NK-92 treated with Interleukin-12 subunit alpha and Interleukin-12 subunit beta, amount 100 ng/mL, for 24 hours (cell line): ENCODE data around the gene PRR5L.

Source experiments
- DNase-seq: peaks from one replicate; lab custom pipeline; 2025; lab: John Stamatoyannopoulos, UW

The PRR5L gene

DNA sequence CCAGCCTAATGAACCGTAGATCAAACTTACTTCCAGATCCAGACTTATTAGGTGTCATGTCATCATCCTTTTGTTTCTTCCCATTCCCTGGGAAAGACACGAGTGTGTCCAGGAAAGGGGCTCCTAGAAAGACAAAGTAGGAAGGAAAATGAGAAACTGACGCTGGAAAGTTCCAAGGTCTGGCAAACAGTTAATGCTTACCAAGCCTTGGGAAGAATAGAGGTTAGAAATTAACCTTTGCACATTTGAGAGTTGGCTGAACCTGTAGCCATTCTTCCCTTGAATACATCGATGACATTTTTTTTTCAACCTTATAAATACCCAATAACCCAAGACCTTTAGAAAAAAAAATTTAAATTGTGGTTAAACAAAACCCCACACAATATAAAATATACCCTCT, 136.7 kb downstream of the PRR5L start:
- DNase-seq, result no peak

DNA sequence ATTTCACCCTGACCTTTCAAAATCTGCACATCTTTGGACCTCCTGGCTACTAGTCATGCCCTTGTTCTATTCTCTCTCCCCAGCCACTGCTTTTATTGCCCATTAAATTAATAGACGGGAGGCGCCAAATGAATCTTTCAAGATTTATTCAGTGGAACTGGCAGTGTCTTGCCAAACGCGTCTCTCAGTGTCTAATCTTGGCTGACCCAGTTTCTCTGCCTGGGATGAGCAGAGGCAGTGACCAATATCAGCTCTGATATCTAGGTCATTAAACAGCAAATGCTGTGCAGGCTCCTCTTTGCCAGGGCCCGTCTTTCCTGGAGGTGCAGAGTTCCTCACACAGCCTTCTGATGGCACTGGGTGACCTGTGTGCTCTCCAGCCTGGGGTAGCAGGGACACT, 140.0 kb downstream of the PRR5L start:
- no peak for DNase-seq

DNA sequence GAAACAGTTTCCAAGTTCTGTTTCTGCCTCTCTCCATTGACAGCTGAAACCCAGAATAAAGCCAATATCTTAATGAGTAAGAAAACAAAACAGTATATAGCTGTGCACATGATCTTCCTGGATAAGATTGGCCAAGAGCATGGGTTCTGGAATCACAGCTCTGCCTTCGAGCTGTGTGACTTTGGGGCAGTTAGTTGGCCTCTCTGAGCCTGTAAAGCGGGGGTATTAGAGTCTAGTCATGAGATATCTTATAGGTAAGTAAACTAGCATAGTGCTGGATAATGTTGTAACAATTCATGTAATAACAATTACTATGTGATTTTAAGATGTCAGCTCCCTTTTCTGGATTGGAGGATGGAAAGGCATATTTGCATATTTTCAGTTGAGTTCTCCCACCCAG, 140.5 kb downstream of the PRR5L start:
- DNase-seq, result no peak

DNA sequence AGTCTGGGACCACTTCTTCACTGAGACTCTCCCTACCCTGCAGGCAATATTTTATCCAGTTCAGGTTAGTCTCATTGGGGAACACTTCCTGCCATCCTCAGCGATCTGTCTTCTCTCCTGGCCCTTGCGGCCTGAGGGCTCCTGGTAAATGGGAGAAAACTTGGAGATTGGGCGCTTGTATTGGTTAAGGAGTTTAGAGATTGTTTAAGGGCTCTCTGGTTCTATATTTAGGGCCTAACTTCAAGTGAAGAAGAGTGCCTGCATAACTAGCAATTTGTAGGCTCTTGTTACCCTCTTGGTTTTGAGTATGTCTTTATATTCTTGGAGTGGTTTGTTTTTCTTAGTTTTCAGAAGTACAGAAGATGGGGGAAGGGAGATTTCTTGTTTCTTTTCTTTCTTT, 141.3 kb downstream of the PRR5L start:
- DNase-seq, result no peak

DNA sequence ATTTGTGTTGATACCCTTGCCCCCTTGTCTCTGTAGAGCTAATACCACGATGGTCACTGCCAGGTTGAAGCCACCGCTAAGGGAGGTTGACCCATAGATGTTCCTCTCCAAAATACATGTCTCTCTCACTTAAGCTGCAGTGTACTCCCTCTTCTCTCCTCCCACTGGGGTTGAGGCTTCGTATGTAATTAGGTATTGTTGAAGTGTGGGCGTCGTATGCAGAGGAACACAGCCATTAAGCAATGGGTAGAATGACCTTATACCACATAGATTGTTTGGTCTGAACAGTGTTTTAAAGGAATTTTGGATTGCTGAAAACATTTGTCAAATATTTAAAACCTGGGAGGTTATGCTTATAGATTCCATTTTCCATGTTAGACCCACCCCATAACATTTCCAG, 142.0 kb downstream of the PRR5L start:
- DNase-seq, result no peak

DNA sequence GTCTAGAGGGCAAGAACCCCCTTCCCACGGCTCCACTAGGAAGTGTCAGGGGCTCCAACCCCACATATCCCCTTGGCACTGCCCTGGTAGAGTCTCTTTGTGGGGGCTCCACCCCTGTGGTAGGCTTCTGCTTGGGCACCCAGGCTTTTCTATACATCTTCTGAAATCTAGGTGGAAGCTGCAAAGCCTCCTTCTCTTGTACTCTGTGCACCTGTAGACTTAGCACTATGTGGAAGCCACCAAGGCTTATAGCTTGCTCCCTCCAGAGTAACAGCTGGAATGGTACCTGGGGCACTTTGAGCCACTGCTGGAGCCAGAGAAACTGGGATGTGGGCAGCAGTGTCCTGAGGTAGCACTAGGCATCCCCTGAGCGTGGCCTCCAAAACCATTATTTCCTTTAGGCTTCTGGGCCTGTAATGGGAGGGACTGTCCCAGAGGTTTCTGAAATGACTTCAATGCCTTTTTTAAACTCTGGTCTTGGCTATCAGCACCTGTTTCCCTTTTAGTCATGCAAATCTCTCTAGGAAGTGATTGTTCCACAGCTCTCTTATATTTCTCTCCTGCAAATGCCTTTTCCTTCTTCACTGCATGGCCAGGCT, 145.6 kb downstream of the PRR5L start:
- DNase-seq, result no peak

DNA sequence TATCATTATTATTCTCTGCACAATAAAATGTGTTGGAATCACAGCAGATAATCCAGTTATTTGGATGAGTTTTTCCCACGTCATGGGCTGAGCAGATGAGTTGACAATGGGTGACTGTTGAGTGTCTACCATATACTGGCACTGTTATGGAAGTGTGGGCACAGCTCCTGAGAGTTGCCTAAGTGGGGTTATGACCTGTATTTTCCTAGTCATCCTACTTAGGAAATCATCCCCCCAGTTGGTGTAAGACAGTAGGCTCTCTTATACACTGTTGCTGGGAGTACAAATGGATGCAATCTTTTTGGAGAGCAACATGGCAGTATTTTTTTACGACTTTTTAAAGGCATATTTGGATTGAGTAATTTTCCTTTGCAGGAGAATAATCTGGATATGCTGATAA, 147.6 kb downstream of the PRR5L start:
- DNase-seq, result no peak

DNA sequence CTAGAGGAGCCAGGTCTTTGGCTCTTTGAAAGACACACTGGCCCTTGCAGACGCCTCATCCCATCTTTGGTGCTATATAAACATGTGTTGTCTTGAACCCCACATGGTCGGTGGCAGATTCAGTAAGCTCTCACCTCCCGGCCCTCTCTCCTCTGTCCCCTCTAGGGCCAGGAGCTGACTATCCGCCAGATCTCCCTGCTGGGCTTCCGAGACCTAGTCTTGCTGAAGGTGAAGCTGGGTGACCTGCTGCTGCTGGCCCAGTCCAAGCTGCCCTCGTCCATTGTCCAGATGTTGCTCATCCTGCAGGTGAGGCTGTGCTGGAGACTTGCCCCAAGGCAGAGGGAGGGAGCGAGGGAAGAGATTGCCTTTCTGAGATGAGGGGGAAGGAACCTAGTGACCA, 150.0 kb downstream of the PRR5L start:
- DNase-seq, result no peak

DNA sequence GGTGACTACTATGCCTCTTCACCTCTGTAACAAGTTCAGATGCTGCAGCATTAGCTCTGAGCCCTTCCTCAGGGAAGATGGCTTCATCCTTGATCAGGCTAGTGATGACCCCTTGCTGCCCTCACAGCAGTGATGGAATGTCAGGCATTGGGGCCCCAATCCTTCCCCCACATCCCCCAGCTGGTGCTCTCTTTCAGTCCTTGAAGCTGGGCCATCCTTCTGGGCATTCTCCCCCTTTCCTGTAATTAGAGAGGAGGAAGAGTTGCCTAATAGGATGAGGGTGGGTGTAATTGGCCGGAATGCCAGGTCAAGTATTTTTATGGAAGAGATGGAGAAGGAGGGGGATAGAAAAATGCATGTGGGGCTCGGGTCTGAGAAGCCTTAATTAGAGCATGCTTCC, 151.4 kb downstream of the PRR5L start:
- DNase-seq, result no peak

DNA sequence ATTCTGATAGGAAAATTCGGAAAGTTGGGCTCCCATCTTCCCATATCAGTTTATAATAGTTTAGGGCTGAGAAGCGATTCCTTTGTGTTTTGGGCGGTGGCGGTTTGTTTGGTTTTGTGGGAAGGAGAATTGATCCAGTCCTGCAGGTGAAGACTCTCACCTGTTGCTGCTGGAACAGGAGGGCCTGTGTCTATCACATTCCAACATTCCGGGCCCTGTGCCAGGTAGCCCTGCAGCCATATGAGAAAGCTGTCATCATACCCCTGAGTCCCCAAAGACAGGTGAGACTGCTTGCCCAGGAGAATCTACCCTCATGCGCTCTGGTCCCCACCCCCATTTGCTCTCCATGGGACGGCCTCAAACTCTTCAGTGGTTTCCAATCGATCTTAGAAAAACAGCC, 151.9 kb downstream of the PRR5L start:
- DNase-seq, result no peak

DNA sequence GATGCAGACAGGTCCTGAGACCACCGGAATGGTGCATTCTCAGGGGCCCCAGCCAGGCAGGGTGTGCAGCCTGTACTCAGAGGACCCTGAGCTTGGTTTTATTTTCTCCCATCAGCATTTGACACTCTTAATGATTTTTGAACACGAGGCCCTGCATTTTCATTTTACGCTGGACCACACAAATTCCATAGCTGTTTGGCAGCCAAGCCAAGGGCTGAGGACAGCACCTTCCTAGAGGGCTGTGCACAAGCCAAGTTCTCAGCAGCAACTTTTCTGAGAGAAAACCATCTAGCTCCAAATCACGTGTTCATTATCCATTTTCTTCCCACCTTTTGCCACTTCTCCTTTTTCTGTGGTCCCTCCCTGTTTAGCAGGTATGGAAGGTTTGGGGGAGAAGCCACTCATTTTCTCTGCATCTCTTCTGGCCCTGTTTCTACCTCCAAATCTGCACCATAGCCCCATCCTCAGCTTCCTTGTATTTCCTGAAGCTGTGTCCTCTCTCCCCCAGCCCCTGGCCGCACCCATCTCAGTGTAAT, 153.5 kb downstream of the PRR5L start:
- DNase-seq, result no peak

DNA sequence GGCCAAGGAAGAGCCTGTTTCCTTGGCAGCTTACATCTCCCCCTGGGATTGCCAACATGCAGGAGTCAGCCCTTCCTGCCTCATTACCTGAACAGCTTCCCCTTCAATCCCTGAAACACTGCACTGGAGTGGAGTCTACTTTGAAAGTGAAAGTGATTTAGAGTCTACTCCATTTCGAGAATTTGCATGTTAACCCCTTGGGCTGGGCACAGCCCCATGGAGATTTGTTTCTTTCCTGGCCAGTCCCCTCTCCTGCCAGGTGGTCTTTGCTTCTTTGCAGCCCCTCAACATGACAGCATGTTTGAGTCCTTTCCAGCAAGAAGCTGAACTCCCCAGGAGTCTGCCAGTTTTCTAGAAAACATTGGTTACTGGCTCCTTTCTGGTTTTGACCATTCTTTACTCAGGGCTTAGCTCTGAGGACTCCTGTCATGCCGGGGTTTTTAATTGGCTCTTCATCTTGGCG, 154.1 kb downstream of the PRR5L start:
- DNase-seq, result no peak

DNA sequence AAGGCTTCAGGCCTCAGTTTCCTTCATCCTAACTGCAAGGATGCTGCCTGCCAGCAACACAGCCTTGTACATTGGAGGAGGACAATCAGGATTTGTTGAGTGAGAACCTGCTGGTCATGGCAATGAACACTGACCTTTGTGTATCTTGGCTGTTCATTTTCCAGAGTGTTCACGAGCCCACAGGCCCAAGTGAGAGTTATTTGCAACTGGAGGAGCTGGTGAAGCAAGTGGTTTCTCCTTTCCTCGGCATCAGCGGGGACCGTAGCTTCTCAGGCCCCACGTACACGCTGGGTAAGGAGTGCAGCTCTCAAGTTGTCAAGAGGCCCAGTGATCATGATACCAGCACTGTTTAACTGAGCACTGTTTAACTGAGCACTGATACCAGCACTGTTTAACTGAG, 155.0 kb downstream of the PRR5L start:
- DNase-seq, result no peak

DNA sequence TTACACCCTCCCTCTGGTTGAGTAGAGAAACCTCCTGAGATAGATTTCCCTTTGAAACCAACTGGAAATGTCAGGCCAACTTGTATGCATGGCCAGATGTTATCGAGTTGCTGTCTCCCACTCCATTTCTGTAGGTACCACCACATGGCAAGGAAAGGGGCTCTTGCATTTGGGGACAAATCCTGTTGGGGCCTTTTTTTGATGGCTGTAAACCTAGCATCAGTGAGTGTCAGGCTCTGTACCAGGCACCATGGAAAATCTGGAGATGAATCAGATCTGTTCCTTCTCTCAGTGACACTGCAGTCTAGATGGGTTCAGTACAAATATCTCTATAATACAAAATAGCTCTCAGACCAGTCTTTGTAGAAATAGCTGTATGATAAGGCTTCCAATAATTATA, 155.6 kb downstream of the PRR5L start:
- DNase-seq, result no peak

DNA sequence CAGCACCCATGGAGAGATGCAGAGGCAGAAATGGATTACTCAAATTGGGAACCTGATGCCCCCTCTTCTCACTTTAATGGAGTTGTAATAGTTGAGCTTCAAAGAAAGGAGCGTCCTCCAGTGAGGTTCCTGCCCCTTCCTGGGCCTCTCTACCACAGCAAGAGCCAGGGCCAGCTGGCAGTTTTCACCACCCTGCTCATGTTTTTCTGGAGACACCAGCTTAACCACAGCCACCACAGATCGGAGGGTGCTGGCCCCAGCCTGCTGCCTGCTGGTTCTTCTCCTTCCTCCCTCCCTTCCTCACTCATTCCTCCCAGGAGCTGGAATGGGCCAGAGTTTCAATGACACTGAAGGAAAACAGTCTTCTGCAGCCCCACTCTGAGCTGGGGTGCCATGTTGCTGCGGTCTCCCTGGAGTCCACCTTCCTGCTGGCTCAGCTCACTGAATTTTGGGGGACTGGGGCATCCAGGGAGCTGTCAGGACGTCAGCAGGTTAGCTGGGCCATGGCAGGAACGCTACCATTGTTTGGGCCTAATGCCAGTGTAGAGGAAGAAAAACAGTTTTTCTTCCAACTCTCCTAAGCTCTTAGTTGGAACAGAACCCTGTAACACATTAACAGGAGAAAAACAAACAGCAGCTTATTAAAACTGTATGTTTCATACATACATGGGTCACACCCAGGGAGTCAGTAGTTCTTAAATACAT, 156.3 kb downstream of the PRR5L start:
- DNase-seq, result no peak

DNA sequence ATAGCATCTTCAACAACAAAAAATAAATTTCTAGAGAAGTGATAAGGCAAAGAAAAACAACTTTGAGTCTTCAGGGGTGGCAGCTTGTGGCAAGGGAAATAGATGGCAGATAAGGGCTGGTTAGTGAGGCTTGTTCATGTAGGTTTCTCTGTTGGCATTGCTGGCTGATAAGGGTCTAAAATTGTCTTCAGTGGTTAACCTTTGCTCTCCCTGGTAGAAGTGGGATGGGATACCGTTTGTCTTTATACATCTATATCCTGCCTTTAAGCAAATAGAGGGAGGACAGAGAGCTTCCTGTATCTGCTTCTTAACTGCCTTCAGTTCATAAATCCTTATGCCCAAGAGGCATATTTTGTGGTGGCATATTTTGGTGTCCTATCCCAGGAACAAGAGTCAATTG, 156.9 kb downstream of the PRR5L start:
- no peak for DNase-seq

DNA sequence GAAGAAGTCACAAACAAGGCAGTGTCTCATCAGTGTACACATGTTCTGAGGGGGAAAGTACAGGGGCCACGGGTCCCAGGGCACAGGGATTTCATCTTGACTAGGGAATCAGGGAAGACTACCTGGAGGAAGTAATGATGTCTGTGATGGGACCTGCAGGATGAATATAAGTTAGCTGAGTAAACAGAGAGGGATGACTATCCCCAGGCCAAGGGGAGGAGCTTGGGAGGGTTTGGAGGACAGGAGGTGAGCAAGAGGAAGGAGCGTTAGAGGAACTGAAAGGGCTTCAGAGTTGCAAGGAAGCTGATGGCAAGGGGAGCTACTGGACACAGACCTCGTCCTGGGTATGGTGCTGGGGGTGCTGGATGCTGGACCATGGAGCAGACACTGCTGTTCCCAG, 157.6 kb downstream of the PRR5L start:
- DNase-seq, result no peak

DNA sequence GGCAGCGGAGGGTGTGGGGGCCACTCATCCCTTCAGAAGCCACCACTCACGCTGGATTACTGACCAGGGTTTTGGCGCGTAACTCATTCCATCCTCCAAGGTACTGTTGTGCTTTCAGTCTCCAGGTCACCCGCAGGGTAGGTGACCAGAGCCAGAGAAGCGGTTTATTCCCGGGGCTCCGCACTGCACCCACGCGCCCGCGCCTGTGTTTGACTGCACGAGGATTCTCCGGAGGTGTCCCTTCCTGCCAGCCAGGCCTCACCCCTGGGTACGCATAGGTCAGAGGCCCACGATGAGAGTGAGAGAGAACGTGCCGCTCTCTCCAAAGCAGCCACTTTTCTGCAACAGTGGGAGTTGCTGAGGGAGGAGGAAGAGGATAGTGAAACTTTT, 158.5 kb downstream of the PRR5L start:
- no peak for DNase-seq

DNA sequence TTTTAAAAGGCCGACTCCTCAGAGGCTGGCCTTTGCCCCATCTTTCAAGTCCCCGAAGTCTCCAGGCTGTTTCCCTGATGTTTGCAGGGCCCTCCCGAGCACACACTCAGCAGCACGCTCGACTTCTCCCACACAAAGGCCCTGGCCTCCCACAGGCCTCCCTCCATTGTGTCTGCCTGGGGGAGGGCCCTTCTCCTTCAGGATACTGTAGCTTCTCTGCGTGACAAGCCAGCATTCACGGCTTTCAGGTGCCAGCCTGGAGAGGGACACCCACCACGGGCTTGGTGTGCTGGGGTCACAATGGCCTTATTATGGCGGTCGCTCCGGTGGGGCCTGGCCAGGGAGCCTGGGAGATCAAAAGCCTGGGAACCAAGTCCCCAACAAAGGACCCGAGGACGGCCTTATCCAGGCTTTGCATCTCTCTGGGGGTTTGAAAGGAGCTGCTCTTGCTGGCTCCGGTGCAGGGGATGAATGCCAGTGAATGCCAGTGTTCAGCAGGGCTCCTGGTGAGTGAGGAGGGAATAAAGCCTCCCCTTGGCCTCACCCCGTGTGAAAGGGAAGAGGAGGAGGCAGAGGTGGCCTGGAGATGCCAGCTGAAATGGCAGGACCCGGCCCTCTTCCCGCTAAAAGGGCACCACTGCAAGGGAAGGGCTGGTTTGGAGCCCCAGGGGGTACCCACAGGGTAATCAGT, 159.0 kb downstream of the PRR5L start:
- DNase-seq, result no peak

DNA sequence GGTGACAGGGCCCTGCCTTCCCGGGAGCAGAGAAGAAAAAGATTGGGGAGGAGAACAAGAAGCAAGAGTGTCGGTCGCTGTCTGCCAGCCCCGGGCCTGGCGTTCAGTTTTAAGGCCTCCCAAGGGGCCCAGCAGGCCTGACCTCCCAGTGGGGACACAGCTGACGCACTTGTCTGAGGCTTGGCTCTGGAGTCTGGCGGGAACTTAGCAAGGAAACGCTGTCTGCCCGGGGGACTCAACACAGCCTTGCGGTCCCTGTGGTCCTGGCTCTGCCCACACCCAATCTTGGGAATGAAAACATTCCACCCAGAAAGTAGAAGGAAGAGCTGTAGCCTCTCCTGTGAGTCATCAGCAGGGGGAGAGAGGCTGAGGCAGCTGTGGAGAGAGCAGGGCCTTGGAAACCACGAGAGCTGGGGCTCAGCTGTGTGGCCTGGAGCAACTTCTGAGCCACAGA, 159.6 kb downstream of the PRR5L start:
- DNase-seq, result no peak

DNA sequence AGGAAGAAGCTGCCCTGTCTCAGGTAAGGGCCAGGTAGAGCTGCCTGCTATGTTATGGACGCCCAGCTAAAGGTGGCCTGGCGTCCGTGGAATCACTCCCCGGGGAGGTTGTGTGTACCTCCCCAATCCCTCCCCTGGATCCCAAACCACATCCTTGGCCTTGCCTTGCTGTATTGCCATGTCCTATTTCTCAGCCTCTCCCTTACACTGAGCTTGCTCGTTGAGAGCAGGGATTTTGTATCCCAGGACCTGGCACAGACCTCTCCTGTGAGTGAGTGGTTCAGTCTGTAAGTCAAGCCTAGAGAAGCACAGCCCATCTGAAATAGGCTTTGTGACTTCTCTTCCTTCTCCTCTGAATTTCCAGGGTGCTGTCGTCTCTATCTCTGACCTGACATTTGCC, 160.1 kb downstream of the PRR5L start:
- no peak for DNase-seq

DNA sequence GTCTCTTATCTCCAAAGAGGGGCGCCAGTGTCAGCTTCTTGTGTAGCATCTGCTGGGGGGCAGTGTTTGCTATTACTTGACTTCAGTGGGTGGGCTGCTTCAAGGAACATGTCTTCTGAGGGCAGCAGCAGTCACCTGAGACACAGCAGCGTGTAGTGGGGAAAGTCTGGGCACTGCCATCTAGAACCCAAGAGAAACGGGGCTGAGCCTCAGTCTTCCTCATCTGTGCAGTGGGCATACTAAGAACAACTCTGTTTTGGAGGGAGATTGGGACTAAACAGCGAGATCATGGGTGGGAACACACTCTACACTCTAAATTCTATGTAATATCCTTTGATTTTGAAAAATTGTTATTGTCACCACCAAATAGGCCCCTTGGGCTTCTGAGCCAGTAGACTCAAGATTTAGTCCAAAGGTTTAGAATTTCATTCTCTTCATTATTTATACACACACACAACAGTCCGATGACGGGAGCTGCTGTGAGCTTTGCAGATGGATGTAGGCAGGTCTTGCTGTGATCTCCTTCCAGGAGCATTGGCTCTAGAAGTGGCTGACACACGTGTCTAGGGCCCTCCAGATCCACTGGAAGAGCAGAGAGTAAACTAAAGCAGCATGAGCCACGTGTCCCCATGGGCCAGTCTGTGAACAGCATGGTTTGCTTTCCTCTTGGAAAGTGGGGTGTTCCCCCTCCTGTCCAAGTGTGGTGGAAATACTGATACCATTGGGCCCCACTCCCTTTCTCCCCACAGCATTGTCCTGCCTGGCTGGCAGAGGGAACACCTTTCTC, 162.2 kb downstream of the PRR5L start:
- DNase-seq, result no peak
